SK-N-SH treated with all-trans-retinoic acid at 6 μM for 48 hours (cell line): ENCODE results near the gene SNIP1.

Experiments
- ATAC-seq: fragments of 200-7000 bp; cut with Tn5 transposase; 3 replicates; pipeline ENCODE4 v1.9.1; 2020; ENCODE audit warnings: mild to moderate bottlenecking, moderate library complexity
- ARNTL ChIP-seq: fragments of 450-650 bp; formaldehyde crosslinking; IDR thresholded peaks from 2 replicates; pipeline ENCODE4 v1.5.0; 2020; ENCODE audit warnings: low read depth, mild to moderate bottlenecking, moderate library complexity, borderline replicate concordance
- BACH2 ChIP-seq: fragments of 250-450 bp; sonication (Bioruptor Pico); IDR thresholded peaks from 2 replicates; pipeline ENCODE4 v1.9.0; 2021; ENCODE audit warnings: mild to moderate bottlenecking, borderline replicate concordance
- CREB5 ChIP-seq: fragments of 250-450 bp; sonication (Bioruptor Pico); IDR thresholded peaks from 2 replicates; pipeline ENCODE4 v1.5.1; 2020; ENCODE audit warnings: low read depth, mild to moderate bottlenecking, moderate library complexity
- CSDC2 ChIP-seq: fragments of 250-450 bp; sonication (Bioruptor Pico); IDR thresholded peaks from 2 replicates; pipeline ENCODE4 v1.5.0; 2020; ENCODE audit warnings: mild to moderate bottlenecking, moderate library complexity
- CSRNP3 ChIP-seq: fragments of 250-450 bp; sonication (Bioruptor Pico); IDR thresholded peaks from 2 replicates; pipeline ENCODE4 v1.5.1; 2021; ENCODE audit warnings: mild to moderate bottlenecking, moderate library complexity
- ISL1 ChIP-seq: fragments of 250-450 bp; sonication (Bioruptor Pico); IDR thresholded peaks from 2 replicates; pipeline ENCODE4 v2.1.2; 2022; ENCODE audit warnings: mild to moderate bottlenecking, moderate library complexity
- PATZ1 ChIP-seq: fragments of 250-450 bp; sonication (Bioruptor Pico); IDR thresholded peaks from 2 replicates; pipeline ENCODE4 v1.8.0; 2020; ENCODE audit warnings: mild to moderate bottlenecking, moderate library complexity, borderline replicate concordance
- POU6F1 ChIP-seq: fragments of 250-450 bp; sonication (Bioruptor Pico); IDR thresholded peaks from 2 replicates; pipeline ENCODE4 v1.8.0; 2021; ENCODE audit warnings: low read depth, mild to moderate bottlenecking, moderate library complexity, borderline replicate concordance
- PPARA ChIP-seq: fragments of 250-450 bp; sonication (Bioruptor Pico); IDR thresholded peaks from 2 replicates; pipeline ENCODE4 v1.5.0; 2020; ENCODE audit warnings: mild to moderate bottlenecking, borderline replicate concordance
- RARB ChIP-seq: fragments of 250-450 bp; sonication (Bioruptor Pico); IDR thresholded peaks from 2 replicates; pipeline ENCODE4 v1.8.0; 2021; ENCODE audit warnings: mild to moderate bottlenecking, moderate library complexity
- SNAI2 ChIP-seq: fragments of 250-450 bp; sonication (Bioruptor Pico); IDR thresholded peaks from 2 replicates; pipeline ENCODE4 v1.5.0; 2020; ENCODE audit warnings: mild to moderate bottlenecking, moderate library complexity
- TCF4 ChIP-seq: fragments of 250-450 bp; sonication (Bioruptor Pico); IDR thresholded peaks from 2 replicates; pipeline ENCODE4 v1.8.0; 2021; ENCODE audit warnings: mild to moderate bottlenecking, moderate library complexity, borderline replicate concordance
- TOX ChIP-seq: fragments of 250-450 bp; sonication (Bioruptor Pico); IDR thresholded peaks from 2 replicates; pipeline ENCODE4 v1.8.0; 2021; ENCODE audit warnings: mild to moderate bottlenecking, moderate library complexity, borderline replicate concordance
- TSHZ2 ChIP-seq: fragments of 250-450 bp; sonication (Bioruptor Pico); IDR thresholded peaks from 2 replicates; pipeline ENCODE4 v1.5.0; 2020; ENCODE audit warnings: mild to moderate bottlenecking, moderate library complexity
- ZC3H10 ChIP-seq: fragments of 250-450 bp; sonication (Bioruptor Pico); IDR thresholded peaks from 2 replicates; pipeline ENCODE4 v1.5.1; 2021; ENCODE audit warnings: mild to moderate bottlenecking, moderate library complexity
- ZFP3 ChIP-seq: fragments of 250-450 bp; sonication (Bioruptor Pico); IDR thresholded peaks from 2 replicates; pipeline ENCODE4 v1.5.0; 2020; ENCODE audit warnings: mild to moderate bottlenecking, moderate library complexity
- ZFP30 ChIP-seq: fragments of 450-650 bp; formaldehyde crosslinking; IDR thresholded peaks from 2 replicates; pipeline ENCODE4 v1.5.0; 2022; ENCODE audit warnings: mild to moderate bottlenecking, moderate library complexity
- ZNF565 ChIP-seq: fragments of 450-650 bp; formaldehyde crosslinking; conservative IDR thresholded peaks from 2 replicates; pipeline ENCODE4 v1.5.0; 2020; ENCODE audit warnings: low read depth, mild to moderate bottlenecking, moderate library complexity
- ZNF70 ChIP-seq: fragments of 450-650 bp; formaldehyde crosslinking; IDR thresholded peaks from 2 replicates; pipeline ENCODE4 v1.5.0; 2020; ENCODE audit warnings: mild to moderate bottlenecking, moderate library complexity

Gene SNIP1

GRCh38 chr1:37558411-37558810, 4.3 kb upstream of the SNIP1 start (continued):
- TF ChIP-seq TSHZ2 (CRISPR knock-in tag): no peak
- TF ChIP-seq BACH2 (CRISPR knock-in tag): no peak
- TF ChIP-seq CSDC2 (CRISPR knock-in tag): no peak
- no peak for TF ChIP-seq CSRNP3 (CRISPR knock-in tag)
- TF ChIP-seq POU6F1 (CRISPR knock-in tag): no peak

GRCh38 chr1:37557402-37557801, 3.3 kb upstream of the SNIP1 start:
- ATAC-seq: no peak
- TF ChIP-seq ZNF70 (CRISPR knock-in tag) (no peak), PPARA (CRISPR knock-in tag) (no peak), PATZ1 (CRISPR knock-in tag) (no peak), ZFP30 (CRISPR knock-in tag) (no peak), CSRNP3 (CRISPR knock-in tag) (no peak), SNAI2 (CRISPR knock-in tag) (no peak), ZFP3 (no peak), ZC3H10 (CRISPR knock-in tag) (no peak), CREB5 (CRISPR knock-in tag) (no peak), TOX (CRISPR knock-in tag) (no peak), TCF4 (CRISPR knock-in tag) (no peak), ARNTL (CRISPR knock-in tag) (no peak), ISL1 (CRISPR knock-in tag) (no peak), RARB (CRISPR knock-in tag) (no peak), TSHZ2 (CRISPR knock-in tag) (no peak), ZNF565 (no peak)
